ENCODE data around the gene GATA2. TPM values are rescaled to one million over a fixed set of nuclear protein-coding genes. Genes with fewer than 3 reads are reported as not detected.
A peak's percentile ranks its signal among the peaks of the same experiment; 100 is the strongest.

GATA2 gene
- total and polyA plus RNA-seq, 2 of the 13 experiments (the other 11 are each of a cell fraction or from before 2014, with no cell fraction given), result 3.5 to 6.2 TPM

DNA sequence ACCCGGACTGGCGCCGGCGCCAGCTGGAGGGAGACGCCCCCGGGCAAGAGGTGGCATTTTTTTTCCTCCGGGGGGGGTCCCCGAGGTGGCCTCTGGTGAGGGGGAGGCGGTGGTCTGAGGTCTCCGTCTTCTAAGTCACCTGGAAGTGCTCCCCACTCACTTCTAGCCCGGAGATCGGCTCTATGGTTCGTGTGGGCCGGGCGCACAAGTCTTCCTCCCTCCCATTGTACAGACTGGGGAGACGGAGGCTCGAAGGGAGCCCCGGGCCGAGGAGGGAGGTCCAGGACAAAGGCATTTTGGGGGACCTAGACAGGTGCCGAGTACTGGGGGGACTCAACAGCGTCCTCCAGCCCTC is 4.4 kb downstream of the GATA2 start (continued):
- TF ChIP-seq STAG1 (CRISPR knock-in tag; IDR thresholded peaks at IDR 0.05), result no peak
- no peak for TF ChIP-seq ZNF562 (CRISPR knock-in tag; IDR thresholded peaks at IDR 0.05; ENCODE audit: borderline replicate concordance)
- TF ChIP-seq CHD4 (IDR thresholded peaks at IDR 0.05; ENCODE audit: borderline replicate concordance, low read length), result peak; percentile 75; the same call in 1 of the 2 replicates
- TF ChIP-seq ZNF546 (CRISPR knock-in tag; conservative IDR thresholded peaks at IDR 0.05), result no peak
- TF ChIP-seq REL (CRISPR knock-in tag; conservative IDR thresholded peaks at IDR 0.05), result peak; percentile 7; the same call in 1 of the 2 replicates
- no peak for TF ChIP-seq SP4 (CRISPR knock-in tag; IDR thresholded peaks at IDR 0.05)
- no peak for TF ChIP-seq KLF11 (CRISPR knock-in tag; IDR thresholded peaks at IDR 0.05)
- TF ChIP-seq, protein P1, sequence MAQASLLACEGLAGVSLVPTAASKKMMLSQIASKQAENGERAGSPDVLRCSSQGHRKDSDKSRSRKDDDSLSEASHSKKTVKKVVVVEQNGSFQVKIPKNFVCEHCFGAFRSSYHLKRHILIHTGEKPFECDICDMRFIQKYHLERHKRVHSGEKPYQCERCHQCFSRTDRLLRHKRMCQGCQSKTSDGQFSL (CRISPR knock-in tag; IDR thresholded peaks at IDR 0.05), result 0 out of 2 replicates have a peak, but pooled peaks have one; percentile 9
- TF ChIP-seq HOXA5 (CRISPR knock-in tag; IDR thresholded peaks at IDR 0.05), result peak; percentile 9; the same call in 1 of the 2 replicates
- TF ChIP-seq SP5 (CRISPR knock-in tag; IDR thresholded peaks at IDR 0.05; ENCODE audit: borderline replicate concordance, low read depth), result no peak
- TF ChIP-seq, protein P2, sequence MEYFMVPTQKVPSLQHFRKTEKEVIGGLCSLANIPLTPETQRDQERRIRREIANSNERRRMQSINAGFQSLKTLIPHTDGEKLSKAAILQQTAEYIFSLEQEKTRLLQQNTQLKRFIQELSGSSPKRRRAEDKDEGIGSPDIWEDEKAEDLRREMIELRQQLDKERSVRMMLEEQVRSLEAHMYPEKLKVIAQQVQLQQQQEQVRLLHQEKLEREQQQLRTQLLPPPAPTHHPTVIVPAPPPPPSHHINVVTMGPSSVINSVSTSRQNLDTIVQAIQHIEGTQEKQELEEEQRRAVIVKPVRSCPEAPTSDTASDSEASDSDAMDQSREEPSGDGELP (IDR thresholded peaks at IDR 0.05; ENCODE audit: borderline replicate concordance, low read depth), result 0 out of 2 replicates have a peak, but pooled peaks have one; percentile 34
- TF ChIP-seq, protein P3, sequence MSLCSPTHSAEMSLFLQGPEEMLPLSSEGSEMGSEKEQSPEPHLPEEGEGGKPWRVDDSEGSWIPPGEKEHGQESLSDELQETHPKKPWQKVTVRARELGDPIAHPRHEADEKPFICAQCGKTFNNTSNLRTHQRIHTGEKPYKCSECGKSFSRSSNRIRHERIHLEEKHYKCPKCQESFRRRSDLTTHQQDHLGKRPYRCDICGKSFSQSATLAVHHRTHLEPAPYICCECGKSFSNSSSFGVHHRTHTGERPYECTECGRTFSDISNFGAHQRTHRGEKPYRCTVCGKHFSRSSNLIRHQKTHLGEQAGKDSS (CRISPR knock-in tag; IDR thresholded peaks at IDR 0.05; ENCODE audit: borderline replicate concordance, low read depth), result 0 out of 2 replicates have a peak, but pooled peaks have one; percentile 6
- peak; percentile 82 for TF ChIP-seq ZNF263 (CRISPR knock-in tag; IDR thresholded peaks at IDR 0.05)
- TF ChIP-seq ZNF678 (CRISPR knock-in tag; IDR thresholded peaks at IDR 0.05), result 0 out of 2 replicates have a peak, but pooled peaks have one; percentile 5
- TF ChIP-seq SMAD1 (CRISPR knock-in tag; IDR thresholded peaks at IDR 0.05; ENCODE audit: borderline replicate concordance, low read depth), result no peak
- TF ChIP-seq, protein P4, sequence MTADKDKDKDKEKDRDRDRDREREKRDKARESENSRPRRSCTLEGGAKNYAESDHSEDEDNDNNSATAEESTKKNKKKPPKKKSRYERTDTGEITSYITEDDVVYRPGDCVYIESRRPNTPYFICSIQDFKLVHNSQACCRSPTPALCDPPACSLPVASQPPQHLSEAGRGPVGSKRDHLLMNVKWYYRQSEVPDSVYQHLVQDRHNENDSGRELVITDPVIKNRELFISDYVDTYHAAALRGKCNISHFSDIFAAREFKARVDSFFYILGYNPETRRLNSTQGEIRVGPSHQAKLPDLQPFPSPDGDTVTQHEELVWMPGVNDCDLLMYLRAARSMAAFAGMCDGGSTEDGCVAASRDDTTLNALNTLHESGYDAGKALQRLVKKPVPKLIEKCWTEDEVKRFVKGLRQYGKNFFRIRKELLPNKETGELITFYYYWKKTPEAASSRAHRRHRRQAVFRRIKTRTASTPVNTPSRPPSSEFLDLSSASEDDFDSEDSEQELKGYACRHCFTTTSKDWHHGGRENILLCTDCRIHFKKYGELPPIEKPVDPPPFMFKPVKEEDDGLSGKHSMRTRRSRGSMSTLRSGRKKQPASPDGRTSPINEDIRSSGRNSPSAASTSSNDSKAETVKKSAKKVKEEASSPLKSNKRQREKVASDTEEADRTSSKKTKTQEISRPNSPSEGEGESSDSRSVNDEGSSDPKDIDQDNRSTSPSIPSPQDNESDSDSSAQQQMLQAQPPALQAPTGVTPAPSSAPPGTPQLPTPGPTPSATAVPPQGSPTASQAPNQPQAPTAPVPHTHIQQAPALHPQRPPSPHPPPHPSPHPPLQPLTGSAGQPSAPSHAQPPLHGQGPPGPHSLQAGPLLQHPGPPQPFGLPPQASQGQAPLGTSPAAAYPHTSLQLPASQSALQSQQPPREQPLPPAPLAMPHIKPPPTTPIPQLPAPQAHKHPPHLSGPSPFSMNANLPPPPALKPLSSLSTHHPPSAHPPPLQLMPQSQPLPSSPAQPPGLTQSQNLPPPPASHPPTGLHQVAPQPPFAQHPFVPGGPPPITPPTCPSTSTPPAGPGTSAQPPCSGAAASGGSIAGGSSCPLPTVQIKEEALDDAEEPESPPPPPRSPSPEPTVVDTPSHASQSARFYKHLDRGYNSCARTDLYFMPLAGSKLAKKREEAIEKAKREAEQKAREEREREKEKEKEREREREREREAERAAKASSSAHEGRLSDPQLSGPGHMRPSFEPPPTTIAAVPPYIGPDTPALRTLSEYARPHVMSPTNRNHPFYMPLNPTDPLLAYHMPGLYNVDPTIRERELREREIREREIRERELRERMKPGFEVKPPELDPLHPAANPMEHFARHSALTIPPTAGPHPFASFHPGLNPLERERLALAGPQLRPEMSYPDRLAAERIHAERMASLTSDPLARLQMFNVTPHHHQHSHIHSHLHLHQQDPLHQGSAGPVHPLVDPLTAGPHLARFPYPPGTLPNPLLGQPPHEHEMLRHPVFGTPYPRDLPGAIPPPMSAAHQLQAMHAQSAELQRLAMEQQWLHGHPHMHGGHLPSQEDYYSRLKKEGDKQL (CRISPR knock-in tag; IDR thresholded peaks at IDR 0.05; ENCODE audit: low read depth), result no peak
- TF ChIP-seq ELF1 (CRISPR knock-in tag; IDR thresholded peaks at IDR 0.05), result no peak
- TF ChIP-seq ZNF350 (CRISPR knock-in tag; IDR thresholded peaks at IDR 0.05; ENCODE audit: borderline replicate concordance, low read depth), result 0 out of 2 replicates have a peak, but pooled peaks have one; percentile 5
- TF ChIP-seq ZNF138 (CRISPR knock-in tag; IDR thresholded peaks at IDR 0.05; ENCODE audit: low read depth), result no peak
- TF ChIP-seq, protein P5, sequence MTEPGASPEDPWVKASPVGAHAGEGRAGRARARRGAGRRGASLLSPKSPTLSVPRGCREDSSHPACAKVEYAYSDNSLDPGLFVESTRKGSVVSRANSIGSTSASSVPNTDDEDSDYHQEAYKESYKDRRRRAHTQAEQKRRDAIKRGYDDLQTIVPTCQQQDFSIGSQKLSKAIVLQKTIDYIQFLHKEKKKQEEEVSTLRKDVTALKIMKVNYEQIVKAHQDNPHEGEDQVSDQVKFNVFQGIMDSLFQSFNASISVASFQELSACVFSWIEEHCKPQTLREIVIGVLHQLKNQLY (CRISPR knock-in tag; IDR thresholded peaks at IDR 0.05), result no peak
- peak; percentile 59; the same call in 1 of the 2 replicates for TF ChIP-seq HNRNPL (IDR thresholded peaks at IDR 0.05; ENCODE audit: low read depth, low read length)
